Activated T-helper 1 cell treated with anti-CD3 and anti-CD28 coated beads, Interleukin-2, amount 50 U/mL, for 16 hours (primary cell): Measurements from ENCODE around the gene ACBD4.

Source experiments
- DNase-seq, 2 donors: peaks; one replicate each; pipeline ENCODE4 v3.0.0-alpha.2; 2020; ENCODE audit warnings: low read depth in 1 of 2, low spot score in 1 of 2

ACBD4 gene

DNA sequence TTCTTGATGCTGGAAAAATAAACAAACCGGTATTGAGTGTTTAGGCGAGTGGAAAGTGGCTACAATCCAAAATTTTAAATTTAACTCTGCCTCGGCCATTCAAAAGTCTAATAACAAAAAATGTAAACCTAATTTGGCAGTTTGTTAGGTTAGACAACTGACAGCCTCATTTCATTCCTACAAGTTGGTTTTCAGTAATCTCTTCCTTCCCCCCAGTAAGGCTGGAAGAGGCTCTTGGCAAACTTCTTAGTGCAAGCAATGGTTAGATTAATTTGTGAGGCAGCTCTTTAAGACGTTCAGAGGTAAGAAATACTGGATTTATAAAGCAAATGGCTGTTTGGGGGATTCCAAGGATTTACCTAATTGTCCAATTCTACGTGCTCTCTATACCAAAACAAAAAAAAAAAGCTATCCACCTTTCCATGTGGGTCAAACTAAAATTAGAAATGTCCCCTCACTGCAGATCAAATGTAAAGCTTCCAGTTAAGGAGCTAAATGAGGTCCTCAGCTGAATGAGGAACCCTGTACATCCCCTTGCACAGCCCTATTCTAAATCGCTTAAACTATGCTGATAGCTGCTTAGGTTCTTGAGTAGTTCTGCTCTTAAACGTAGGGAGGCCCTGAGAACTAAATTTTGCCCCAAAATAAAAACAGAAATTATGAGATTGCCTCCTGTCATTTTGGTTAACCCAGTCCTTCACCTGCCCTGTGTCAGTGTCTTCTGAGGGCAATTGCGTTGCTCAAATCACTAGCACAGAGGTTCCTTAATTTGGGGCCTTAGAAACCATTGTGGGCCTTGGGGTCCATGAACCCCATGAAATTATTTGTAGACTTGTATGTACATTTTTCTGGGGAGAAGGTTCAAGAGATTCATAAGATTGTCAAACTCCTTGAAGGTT lies 15.7 kb downstream of the ACBD4 start:
- DNase-seq: no peak

DNA sequence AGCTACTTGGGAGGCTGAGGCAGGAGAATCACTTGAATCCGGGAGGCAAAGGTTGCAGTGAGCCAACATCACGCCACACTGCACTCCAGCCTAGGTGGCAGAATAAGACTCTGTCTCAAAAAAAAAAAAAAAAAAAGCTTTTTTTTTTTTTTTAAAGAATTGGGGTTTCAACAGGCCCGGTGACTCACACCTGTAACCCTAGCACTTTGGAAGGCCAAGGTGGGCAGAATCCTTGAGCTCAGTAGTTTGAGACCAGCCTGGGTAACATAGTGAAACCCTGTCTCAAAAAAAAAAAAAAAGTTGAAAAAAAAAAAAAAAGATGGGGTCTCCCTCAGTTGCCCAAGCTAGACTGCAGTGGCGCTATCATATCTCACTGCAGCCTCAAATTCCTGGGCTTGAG lies 19.5 kb downstream of the ACBD4 start:
- no peak for DNase-seq

DNA sequence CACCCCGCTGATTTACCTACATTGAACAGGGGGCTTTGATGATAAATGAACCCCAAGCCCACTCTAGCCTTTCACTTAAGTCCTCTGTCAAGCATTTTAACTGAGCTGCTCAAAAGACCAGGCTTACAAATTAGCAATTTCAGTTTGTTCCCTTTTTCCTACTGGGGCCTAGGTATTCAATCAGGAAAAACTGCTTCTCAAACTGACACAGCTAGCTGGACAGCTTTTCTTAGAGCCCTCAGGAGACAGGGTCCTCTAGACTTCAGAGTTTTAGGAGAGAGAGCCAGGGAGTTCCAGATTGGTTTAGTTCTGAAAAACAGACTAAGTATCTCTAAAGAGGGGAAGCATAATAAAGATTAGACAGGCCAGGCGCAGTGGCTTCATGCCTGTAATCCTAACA lies 20.0 kb downstream of the ACBD4 start:
- DNase-seq: no peak

DNA sequence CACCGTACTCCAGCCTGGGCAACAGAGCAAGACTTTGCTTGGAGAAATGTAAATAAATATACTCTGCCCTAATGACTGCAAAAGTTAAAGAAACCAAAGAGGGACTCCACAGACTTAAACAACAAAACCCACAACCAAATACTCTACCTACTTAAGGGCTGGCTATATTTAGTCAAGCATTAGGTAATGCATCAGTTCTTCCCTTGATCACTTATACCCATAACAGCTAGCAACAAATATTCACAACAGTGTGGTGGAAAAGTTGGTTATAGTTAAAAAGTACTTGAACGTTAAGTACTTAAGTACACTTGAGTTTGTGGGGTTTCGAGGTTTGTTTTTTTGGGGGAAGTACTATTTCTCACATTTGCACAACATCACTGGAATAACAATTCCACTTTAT lies 20.8 kb downstream of the ACBD4 start:
- DNase-seq: no peak

DNA sequence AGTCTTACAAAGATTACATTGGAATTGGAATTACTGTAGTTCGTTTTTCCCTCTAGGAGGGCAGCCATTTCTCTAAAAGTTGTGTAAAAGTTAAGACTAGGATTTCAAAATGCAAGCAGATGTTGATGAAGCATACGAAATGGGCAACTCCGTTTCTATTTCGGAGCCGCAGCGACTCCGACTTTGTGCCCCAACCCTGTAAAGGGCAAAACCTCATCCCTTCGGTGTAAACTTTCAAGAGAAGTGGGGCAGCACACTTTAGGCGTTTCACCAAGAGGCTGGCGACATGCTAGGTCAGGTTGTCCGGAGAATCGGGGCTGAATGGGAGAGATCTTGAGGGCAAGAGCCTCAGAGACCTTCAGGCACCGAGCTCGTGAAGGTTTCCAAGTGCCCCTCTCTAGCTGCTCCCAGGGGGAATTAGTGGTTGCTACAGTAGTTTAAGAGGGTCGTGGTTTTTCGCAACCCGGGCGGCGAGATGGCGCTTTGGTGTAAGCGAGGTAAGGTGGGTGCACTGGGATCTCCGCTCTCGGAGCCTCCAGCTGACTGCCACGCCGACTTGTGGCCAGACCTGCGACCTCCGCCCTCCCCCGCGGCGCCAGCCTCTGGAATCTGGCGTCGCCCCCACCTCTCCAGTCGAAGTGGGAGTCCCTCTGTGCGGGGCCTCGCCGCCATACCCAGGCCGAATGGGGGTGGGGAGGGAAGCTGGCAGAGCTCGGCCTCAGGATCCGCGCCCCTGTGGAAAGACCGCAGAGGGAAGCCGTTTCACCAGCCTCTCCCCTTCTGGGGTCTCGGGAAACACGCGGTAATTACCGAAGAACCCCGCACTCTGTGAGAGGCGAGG lies 25.2 kb downstream of the ACBD4 start:
- peak; percentile 32 to 42 for DNase-seq

DNA sequence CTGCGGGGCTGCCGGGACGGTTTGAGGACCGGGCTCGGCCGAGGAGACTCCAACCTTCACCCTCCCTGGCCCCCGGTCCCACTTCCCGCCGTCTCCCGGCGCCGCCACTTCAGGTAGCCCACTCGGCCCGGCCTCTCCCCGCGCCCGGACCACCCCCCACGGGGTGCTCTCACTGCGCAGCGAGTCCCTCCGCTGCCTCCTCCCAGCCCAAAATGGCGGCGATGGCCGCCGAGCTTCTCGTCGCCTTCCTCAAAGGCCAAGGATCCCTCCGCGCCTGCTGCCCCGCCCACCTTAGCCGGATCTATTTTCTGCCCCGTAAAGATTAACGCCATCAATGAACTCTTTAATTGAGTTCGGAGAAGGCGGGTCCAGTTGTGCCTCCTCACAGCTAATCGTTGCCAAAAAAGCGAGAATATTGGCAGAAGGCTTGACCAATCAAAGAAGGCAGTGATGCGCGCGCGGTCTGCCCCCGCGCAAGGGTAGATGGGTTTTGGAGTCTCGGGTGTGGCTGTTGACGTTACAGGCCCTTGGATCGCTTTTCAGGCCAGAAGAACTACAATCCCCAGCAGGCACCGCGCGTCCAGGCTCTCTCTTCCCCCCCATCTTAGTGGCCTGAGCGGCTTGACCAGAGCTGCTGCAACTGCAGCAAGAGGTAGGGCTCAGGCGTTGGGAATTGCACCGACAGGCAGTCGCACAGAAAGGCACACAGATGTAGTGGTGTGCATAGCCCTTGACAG lies 26.0 kb downstream of the ACBD4 start, which contains the start of gene HEXIM2:
TSS of gene HEXIM2 (plus strand) at position 588 of the 737 bp plus-strand sequence. CDS start 919 bp downstream, outside the sequence.
- DNase-seq: peak; percentile 95 to 99

DNA sequence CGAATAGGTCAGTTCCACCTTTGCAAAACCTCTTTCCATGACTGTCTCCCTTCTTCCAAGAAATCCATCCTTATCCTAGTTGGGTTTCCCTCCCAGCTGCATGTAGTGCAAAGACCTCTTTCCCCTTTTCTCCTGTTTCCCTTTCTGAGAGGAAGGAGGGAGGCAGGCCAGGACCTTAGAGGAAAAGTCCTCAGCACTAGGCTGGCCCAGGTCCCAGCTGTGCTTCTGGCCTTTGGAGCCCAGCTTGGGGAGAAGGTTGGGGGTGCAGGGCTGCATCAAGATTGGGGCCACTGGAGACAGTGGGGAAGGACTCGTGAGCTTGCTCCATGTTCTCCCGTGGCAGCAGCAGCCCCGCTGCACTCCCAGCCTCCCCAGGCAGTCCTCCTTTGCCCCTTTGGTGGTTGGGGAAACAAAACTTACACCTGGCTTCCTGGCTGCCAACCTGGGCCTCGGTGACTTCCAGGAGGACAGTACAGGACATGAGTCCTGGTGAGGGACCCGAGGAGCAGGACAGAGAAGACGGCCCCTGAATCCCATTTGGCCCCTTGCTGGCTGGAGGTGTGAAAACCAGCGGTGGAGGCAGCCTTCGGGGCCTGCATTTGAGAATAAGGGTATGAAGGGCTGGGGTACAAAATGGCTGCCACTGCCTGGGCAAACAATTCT lies 26.7 kb downstream of the ACBD4 start:
- no peak for DNase-seq

DNA sequence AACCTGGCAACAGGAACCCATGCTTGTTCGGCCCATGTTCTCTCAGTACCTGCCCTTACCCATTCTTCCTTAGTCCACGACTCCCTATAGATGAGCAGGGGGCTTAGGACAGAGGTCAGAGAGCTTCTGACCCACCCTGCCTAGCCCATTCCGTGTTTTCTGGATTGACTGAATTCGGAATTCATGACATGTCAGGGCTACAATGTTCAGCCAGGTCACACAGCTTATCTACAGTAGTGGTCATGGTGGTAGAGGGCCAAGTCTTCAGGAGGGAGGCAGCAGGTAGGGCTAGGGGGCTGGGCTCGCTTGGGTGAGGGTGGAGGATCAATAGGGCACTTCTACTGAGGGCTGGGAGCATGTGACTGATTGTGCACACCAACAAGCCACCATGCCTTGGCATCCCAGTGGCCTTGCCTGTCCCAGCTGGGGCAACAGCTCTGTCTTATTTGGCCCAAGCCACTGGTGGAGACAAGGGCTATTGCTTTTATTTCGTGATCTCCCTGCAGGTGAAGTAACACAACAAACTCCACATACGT lies 29.3 kb downstream of the ACBD4 start:
- DNase-seq: no peak

DNA sequence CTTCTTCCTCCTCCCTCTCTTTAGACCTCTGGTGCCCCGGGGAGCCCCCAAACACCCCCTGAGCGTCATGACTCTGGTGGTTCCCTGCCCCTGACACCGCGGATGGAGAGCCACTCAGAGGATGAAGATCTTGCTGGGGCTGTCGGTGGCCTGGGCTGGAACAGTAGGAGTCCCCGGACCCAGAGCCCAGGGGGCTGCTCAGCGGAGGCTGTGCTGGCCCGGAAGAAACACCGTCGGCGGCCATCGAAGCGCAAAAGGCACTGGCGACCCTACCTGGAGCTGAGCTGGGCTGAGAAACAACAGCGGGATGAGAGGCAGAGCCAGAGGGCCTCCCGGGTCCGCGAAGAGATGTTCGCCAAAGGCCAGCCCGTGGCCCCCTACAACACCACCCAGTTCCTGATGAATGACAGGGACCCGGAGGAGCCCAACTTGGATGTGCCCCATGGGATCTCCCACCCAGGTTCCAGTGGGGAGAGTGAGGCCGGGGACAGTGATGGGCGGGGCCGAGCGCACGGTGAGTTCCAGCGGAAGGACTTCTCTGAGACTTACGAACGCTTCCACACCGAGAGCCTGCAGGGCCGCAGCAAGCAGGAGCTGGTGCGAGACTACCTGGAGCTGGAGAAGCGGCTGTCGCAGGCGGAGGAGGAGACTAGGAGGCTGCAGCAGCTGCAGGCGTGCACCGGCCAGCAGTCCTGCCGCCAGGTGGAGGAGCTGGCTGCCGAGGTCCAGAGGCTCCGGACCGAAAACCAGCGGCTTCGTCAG lies 33.7 kb downstream of the ACBD4 start:
- DNase-seq: no peak

DNA sequence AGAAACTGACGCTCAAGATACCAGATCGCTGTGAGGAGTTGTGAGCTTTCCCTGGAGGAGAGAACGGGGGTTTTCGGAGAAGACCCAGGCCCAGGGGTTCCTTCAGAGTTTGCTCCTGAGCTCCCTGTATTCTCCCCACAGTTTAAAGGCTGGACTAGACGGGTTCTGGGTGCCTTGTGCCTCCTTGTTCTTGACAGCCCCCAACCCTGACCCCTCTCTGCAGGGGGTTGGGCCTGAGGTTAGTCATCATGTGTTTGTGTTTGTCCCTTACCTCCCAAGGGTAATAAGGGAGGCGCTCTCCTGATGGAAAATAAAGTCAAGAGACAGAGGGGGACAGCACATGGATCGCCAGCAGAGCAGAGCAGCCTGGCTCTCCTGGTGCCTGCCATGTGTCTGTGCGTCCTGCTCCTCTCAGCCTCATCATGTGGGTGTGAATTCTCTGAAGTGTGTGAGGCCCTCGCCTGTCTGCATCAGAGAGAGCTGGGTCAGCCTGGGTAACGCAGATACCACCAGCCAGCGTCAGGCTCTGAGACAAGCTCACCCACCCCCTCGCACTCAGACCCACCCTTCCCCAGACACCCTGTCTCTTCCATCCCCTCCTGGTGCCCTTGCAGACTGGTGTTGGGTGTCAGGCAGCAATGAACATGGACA lies 34.9 kb downstream of the ACBD4 start:
- DNase-seq: no peak

DNA sequence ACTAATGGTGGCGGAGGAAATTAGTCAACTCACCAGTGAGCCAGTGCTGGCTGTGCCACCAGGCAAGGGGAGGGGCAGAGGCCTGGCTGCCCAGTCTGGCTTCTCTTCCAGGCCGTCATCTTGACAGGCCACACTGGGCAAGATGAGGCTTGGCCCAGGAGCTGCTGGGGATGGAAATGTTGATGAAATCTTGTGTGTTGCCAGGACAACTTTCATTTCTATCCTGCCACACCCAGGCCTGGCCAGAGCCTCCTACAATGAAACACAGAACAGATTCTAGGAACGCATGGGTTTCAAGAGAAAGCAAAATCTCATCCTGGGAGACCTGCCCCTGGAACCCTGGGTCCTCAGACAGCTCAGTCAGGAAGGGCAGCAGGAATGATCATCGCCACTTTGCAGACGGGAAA lies 35.4 kb downstream of the ACBD4 start:
- no peak for DNase-seq

DNA sequence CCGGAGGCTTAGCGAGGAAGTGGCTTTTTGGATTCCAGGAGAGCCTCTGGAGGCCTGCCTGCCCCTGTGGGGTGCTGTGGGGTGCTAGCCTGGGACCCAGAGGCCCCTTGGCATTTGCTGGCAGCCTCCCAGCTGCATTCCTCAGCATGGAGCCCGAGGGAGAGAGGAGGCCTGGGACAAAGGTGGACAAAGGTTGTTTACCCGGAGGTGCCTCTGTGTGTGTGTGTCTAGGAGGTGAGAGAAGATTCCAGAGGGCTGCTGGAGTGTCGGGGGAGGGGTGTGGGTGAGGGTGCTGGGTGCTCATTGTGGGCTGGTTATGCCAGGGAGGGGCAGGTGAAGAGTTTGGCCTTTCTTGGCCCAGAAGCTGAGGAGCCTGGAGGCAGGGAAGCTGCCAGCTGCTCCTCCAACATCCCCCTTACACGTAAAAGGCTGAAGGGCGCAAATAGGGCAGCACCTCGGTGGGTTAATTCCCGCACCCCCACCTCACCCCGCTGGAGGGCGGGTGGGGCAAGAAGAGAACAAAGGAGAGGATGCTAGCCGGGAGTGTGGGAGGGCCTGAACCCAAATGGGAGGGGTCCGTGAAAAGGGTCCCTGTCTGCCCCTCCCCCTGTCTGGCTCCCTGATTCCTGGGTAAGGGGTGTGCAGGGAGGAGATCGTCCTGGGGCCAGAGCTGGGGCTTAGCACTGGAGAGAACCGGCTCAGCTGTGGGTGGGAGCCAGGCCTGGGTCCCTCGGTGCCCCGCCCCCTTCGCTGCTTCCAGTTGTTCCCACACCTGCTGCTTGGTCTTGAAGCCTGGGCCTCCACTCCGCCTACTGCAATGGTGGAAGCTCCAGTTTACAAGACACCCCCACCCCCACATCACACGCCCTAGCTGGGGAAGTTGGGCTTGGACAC lies 36.1 kb downstream of the ACBD4 start:
- no peak for DNase-seq

DNA sequence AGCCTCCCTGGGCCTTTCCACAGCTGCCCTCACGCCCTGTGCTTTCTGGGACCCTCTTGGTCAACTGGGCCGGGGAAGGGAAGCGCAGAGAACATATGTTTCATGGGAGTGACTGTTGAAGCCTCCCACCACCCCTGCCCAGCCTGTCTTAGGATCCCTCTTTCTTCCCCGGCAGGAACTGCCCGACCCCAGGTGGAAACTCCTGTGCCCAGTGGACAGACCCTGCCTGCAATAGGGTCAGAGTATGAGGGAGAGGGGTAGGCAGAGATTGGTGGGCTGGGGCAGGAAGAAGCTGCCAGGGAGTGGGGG lies 36.7 kb downstream of the ACBD4 start:
- no peak for DNase-seq

DNA sequence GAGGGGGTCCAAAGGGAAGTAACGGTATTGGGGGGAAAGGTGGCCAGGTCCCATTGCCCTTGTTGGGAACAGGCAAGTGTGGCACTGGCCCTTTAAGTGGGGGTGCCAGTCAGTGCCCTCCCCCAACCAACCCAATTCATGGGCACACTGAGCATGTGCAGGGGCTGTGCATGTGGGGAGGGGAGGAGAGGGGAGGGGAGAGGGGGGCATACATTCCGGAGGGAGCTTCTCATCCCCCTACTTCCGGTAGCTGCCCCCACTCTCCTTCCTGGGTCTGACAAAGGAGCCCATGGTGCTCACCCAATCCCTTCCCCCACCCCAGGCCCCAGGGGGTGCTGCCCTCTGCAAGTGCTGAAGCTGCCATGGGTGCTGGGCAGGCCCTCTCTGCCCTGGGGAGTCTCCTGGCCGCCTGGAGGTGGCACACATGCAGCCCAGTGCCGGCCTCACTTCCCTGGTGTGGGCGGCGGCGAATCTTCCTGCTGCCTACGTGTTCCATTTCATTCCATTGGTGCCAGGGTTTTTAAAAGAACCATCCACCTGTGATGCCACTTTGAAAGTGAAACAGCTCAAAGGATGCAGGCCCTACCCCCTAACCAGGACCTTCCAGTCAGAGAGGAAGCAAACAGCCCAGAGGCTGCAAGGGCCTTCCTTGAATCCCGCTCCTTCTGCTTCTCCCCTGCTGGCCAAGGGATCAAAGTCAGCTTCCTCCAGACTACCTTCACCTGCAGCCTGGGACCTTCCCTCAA lies 37.2 kb downstream of the ACBD4 start:
- DNase-seq: no peak

DNA sequence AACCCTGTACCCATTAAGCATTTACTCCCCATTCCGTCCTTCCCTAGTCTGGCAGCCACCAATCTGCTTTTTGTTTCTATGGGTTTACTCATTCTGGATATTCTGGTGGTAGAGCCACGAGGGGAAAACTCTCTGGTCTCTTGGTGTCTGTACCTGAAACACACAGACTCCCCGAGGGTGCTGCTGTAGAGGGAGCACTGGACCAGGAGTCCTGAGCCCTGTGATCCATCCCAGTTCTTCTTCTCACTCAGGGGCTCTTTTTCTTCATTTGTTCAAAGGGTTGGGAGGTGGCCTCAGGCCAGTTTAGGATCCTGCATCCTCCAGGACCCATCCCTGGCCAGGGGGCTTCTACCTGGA lies 40.2 kb downstream of the ACBD4 start:
- no peak for DNase-seq

DNA sequence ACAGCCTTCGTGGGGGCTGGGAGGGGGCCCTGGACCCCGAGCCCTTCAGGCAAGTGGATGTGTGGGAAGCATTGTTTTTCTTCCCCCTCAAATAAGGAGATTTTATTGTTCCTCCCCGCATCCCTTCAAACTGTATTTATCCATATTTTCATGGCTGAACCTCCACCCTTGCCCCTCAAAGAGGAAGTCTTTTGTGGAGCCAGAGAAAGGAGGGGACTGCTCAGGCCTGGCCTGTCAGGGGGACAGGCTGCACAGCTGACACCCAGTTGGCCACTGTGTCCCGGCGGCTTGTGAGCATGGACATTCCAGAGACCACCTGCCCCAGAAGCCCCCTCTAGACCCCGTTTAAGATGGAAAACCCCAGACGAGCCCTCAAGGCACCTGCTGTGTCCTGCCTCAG lies 42.1 kb downstream of the ACBD4 start:
- no peak for DNase-seq

DNA sequence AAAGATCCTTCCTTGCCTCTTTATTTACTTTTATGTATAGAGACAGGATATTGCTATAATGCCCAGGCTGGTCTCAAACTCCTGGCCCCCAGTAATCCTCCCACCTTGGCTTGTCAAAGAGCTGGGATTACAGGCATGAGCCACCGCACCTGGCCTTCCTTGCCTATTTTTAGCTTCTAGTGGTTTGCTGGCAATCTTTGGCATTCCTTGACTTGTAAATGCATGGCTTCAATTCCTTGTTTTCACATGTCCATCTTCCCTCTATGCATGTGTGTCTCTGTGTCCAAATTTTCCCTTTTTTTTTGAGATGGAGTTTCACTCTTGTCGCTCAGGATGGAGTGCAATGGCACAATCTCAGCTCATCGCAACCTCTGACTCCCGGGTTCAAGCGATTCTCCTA lies 48.7 kb downstream of the ACBD4 start:
- DNase-seq: no peak

DNA sequence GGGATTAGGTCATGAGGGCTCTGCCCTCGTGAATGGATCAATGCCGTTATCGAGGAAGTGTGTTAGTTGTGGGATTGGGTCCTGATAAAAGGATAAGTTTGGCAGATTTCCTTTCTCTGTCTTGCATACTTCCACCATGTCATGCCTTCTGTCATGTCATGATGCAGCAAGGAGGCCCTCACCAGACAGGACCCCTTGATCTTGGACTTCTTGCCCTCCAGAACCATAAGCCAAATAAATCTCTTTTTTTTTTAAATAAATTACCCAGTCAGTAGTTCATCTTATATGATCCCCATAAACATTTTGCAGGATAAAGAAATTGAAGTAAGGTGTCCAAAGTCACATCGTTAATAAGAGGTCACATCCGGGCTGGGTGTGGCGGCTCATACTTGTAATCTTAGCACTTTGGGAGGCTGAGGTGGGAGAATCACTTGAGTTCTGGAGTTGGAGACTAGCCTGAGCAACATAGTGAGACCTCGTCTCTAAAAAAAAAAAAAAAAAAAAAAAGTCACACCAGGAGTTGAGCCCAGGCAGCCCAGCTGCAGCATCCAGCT lies 51.4 kb downstream of the ACBD4 start:
- no peak for DNase-seq
